ENCODE results near the gene DIP2B. TPM values are rescaled to one million over a fixed set of nuclear protein-coding genes. Genes with fewer than 3 reads are reported as not detected.

The DIP2B gene
- total and polyA plus RNA-seq, 2 of the 13 experiments (the other 11 are each of a cell fraction or from before 2014, with no cell fraction given): 32.1 to 35.8 TPM

DNA sequence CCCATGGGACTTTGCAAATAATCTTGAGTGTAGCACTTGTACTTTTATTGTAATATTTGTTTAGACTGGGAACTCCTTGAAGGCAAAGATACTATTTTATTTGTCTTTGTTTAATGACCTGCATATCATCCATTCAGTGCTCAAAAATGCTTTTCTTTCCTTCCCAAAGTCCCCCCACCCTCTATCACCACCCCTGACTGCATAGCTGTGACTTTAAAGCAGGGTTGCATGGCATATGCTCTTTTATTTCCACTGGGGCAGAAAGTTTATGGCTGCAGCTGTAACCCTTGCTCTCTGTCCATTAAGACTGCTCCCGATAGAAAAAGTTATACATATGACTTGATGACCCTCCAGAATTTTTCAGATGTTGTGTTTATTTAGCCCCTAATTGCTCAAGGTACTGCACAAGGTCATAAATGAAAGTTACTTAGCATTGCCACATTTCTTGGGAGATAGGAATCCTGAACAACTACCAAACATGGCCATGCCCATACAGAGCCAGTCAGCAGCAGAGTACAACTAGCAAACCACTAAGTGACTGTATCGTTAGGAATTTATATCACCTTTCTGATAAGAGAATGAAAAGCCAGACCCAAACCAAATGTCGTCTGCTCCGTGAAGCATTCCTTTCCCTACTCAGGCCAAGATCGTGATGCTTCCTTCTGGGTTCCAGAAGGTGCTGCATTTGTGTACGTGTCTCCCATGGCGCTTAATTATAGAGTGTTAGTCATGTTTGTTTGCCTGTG, 114.3 kb downstream of the DIP2B start:
- CTCF ChIA-PET (ENCODE audit: low intra/inter-chr PET ratio, low total read pairs): no interaction called here
- ATAC-seq (0 out of 3 replicates have a peak, but pooled peaks have one; percentile 21), DNase-seq (ENCODE audit: low spot score) (no peak), FAIRE-seq (no peak)
- Histone ChIP-seq H3K36me3 (replicated peaks in 1 of 2; ENCODE audit: control insufficient read depth in 1 of 2, insufficient read depth in 2 of 2, low read length in 2 of 2) (peaks cover 0 to 1% of the 10 kb centered on the region in 2 experiments; a peak in 2 of 5 replicates), H3K27me3 (ENCODE audit: control insufficient read depth in 1 of 2, insufficient read depth in 2 of 2, low read length in 2 of 2) (no peaks in the 10 kb centered on the region), H2AFZ (ENCODE audit: low read length) (no peak overlapping the region), H4K20me1 (ENCODE audit: insufficient read depth, low read length) (peaks cover 13% of the 10 kb centered on the region), H3K79me2 (ENCODE audit: insufficient read depth, low read length) (peaks cover 92% of the 10 kb centered on the region), H3K27ac (ENCODE audit: extremely low read length, insufficient read depth, low read length) (no peak overlapping the region), H3K4me3 (replicated peaks in 1 of 3; ENCODE audit: insufficient read depth in 1 of 3, low read depth in 2 of 3, low read length in 3 of 3) (no peak overlapping the region), H3K9me3 (ENCODE audit: low read length) (no peaks in the 10 kb centered on the region), H3K9ac (ENCODE audit: insufficient read depth, low read depth, low read length) (no peak overlapping the region), H3K4me1 (ENCODE audit: insufficient read depth, low read length) (peaks cover 59% of the 10 kb centered on the region), H3K4me2 (ENCODE audit: low read depth, low read length) (no peak overlapping the region)
- intact Hi-C loops (cut with micrococcal nuclease; ENCODE audit: unreplicated experiment) (loop anchor here (10.0 kb wide), 1 partner anchor 54 kb away; no protein-coding TSS in a partner anchor), in situ Hi-C loops (cut with HindIII; ENCODE audit: extremely low pct_ligation_motif_present, low pct_unique_long_range_greater_than_20kb) (no loop called here)
- no TSS peak for BruUV-seq (replicated peaks)
- WGBS (ENCODE audit: low lambda C conversion rate): 93% methylated on average over 7 of the region's 7 CpGs
- POLR2A ChIA-PET: no interaction called here
- TF ChIP-seq KLF12 (CRISPR knock-in tag; IDR thresholded peaks at IDR 0.05; ENCODE audit: borderline replicate concordance) (no peak), SRF (IDR thresholded peaks at IDR 0.05; ENCODE audit: low read depth, low read length) (0 out of 2 replicates have a peak, but pooled peaks have one; percentile 20)

DNA sequence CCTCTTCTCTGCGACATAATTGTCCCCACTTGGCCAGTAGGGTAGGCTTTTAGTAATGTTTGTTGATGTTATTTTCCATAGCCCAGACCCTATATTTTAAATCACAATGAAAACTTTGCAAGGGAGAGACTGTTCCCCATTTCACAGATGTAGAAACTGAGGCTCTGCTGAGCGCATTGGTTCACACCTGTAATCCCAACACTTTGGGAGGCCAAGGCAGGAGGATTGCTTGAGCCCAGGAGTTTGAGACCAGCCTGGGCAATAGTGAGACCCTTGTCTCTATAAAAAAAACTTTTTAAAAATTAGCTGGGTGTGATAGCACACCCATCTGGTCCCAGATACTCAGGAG, 114.8 kb downstream of the DIP2B start:
- Histone ChIP-seq H3K4me3 (replicated peaks in 1 of 3; ENCODE audit: insufficient read depth in 1 of 3, low read depth in 2 of 3, low read length in 3 of 3) (no peak overlapping the region), H3K4me1 (ENCODE audit: insufficient read depth, low read length) (peaks cover 54% of the 10 kb centered on the region), H3K79me2 (ENCODE audit: insufficient read depth, low read length) (peaks cover 92% of the 10 kb centered on the region)

More for the DNA sequence above, 114.8 kb downstream of the DIP2B start:
- DNase-seq (ENCODE audit: low spot score): no peak
- FAIRE-seq: no peak
- intact Hi-C loops (cut with micrococcal nuclease; ENCODE audit: unreplicated experiment): loop anchor here (10.0 kb wide), 1 partner anchor 55 kb away; no protein-coding TSS in a partner anchor
- CTCF ChIA-PET (ENCODE audit: low intra/inter-chr PET ratio, low total read pairs): no interaction called here
- no peaks in the 10 kb centered on the region for H3K9me3 ChIP-seq (ENCODE audit: low read length)
- H2AFZ ChIP-seq (ENCODE audit: low read length): no peak overlapping the region
- POLR2A ChIA-PET: no interaction called here
- ATAC-seq: no peak
- 100% methylated on average over 2 of the region's 2 CpGs for WGBS (ENCODE audit: low lambda C conversion rate)
- no peak overlapping the region for H3K27ac ChIP-seq (ENCODE audit: extremely low read length, insufficient read depth, low read length)
- in situ Hi-C loops (cut with HindIII; ENCODE audit: extremely low pct_ligation_motif_present, low pct_unique_long_range_greater_than_20kb): no loop called here
- H3K4me2 ChIP-seq (ENCODE audit: low read depth, low read length): no peak overlapping the region
- TF ChIP-seq ZNF629 (CRISPR knock-in tag; conservative IDR thresholded peaks at IDR 0.05) (peak; percentile 84), ZSCAN31 (CRISPR knock-in tag; IDR thresholded peaks at IDR 0.05; ENCODE audit: low read depth) (no peak)
- BruUV-seq (replicated peaks): no TSS peak
- peaks cover 0 to 3% of the 10 kb centered on the region in 2 experiments; a peak in 2 of 5 replicates for H3K36me3 ChIP-seq (replicated peaks in 1 of 2; ENCODE audit: control insufficient read depth in 1 of 2, insufficient read depth in 2 of 2, low read length in 2 of 2)
- H3K27me3 ChIP-seq (ENCODE audit: control insufficient read depth in 1 of 2, insufficient read depth in 2 of 2, low read length in 2 of 2): no peaks in the 10 kb centered on the region
- peaks cover 13% of the 10 kb centered on the region for H4K20me1 ChIP-seq (ENCODE audit: insufficient read depth, low read length)
- no peak overlapping the region for H3K9ac ChIP-seq (ENCODE audit: insufficient read depth, low read depth, low read length)
